ENCODE results near the gene SMURF2. TPM values are rescaled to one million over a fixed set of nuclear protein-coding genes. Genes with fewer than 3 reads are reported as not detected.

SMURF2 gene
- total and polyA plus RNA-seq, 2 experiments from 2014 or later, result 17.1 to 31.3 TPM

DNA sequence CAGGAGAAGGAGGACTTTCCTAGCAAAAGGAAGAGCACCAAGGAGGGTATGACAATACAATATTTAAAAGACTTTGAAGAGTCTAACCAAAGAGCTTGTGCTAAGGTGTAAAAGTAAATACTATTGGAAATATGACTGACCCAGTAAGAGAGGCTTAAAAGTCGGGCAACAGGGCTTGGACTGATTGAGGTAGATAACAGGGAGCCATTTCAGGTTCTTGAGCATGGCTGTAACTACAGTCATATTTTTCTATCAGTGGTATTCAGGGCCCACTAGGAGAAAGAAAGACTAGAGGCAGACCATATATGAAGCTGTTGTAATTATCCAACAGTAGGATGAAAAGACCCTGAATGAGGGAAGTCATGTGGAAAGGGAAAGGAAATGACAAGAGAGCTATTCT, 62.3 kb downstream of the SMURF2 start:
- H3K9me3 ChIP-seq (ENCODE audit: low read depth), result no peaks in the 10 kb centered on the region
- peaks cover 15% of the 10 kb centered on the region for H4K20me1 ChIP-seq (ENCODE audit: insufficient read depth, poor library complexity, severe bottlenecking)
- H2AFZ ChIP-seq, result no peak overlapping the region
- peaks cover 55% of the 10 kb centered on the region for H3K79me2 ChIP-seq
- H3K4me1 ChIP-seq (ENCODE audit: insufficient read depth), result no peaks in the 10 kb centered on the region
- 83% methylated on average over 1 of the region's 1 CpG for WGBS (ENCODE audit: low lambda C conversion rate, missing lambda C conversion rate)
- H3K4me2 ChIP-seq, result no peak overlapping the region
- no peaks in the 10 kb centered on the region for H3K36me3 ChIP-seq (replicated peaks; ENCODE audit: insufficient read depth, low read depth)
- DNase-seq (ENCODE audit: low spot score), result no peak
- no peak overlapping the region for H3K4me3 ChIP-seq
- H3K27me3 ChIP-seq, result no peaks in the 10 kb centered on the region
- H3K9me2 ChIP-seq (replicated peaks; ENCODE audit: insufficient read depth), result no peaks in the 10 kb centered on the region
- TF ChIP-seq, protein P1, sequence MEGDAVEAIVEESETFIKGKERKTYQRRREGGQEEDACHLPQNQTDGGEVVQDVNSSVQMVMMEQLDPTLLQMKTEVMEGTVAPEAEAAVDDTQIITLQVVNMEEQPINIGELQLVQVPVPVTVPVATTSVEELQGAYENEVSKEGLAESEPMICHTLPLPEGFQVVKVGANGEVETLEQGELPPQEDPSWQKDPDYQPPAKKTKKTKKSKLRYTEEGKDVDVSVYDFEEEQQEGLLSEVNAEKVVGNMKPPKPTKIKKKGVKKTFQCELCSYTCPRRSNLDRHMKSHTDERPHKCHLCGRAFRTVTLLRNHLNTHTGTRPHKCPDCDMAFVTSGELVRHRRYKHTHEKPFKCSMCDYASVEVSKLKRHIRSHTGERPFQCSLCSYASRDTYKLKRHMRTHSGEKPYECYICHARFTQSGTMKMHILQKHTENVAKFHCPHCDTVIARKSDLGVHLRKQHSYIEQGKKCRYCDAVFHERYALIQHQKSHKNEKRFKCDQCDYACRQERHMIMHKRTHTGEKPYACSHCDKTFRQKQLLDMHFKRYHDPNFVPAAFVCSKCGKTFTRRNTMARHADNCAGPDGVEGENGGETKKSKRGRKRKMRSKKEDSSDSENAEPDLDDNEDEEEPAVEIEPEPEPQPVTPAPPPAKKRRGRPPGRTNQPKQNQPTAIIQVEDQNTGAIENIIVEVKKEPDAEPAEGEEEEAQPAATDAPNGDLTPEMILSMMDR (IDR thresholded peaks at IDR 0.05; ENCODE audit: poor library complexity), result no peak
- TF ChIP-seq EZH2 (IDR thresholded peaks at IDR 0.05; ENCODE audit: borderline replicate concordance) (no peak), EZH2phosphoT487 (IDR thresholded peaks at IDR 0.05; ENCODE audit: low read depth, severe bottlenecking, unreplicated experiment) (no peak)
- H3K27ac ChIP-seq, result no peak overlapping the region

DNA sequence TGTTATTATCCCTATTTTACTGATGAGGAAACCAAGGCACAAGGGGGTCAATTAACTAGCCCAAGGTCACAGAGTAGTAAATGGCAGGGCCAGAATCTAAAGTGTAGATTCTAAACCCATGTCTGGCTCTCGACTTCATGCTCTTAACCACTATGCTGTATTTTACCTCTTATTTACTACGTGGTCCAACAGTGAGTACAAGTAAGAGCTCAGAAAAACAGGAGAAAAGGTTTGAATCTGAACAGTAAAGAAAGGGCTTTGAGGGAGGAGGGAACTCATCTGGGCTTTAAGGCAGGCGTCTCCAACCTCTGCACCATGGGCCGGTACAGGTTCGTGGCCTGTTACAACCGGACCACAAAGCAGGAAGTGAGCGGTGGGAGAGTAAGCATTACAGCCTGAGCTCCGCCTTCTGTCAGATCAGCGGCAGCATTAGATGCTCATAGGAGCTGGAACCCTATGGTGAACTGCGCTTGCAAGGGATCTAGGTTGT, 62.9 kb downstream of the SMURF2 start:
- no peak for TF ChIP-seq EZH2 (IDR thresholded peaks at IDR 0.05; ENCODE audit: borderline replicate concordance)
- TF ChIP-seq, protein P1 (IDR thresholded peaks at IDR 0.05; ENCODE audit: poor library complexity), result no peak
- no peak for TF ChIP-seq EZH2phosphoT487 (IDR thresholded peaks at IDR 0.05; ENCODE audit: low read depth, severe bottlenecking, unreplicated experiment)
- H3K79me2 ChIP-seq, result peaks cover 52% of the 10 kb centered on the region
- H3K36me3 ChIP-seq (replicated peaks; ENCODE audit: insufficient read depth, low read depth), result no peaks in the 10 kb centered on the region
- H3K27ac ChIP-seq, result no peak overlapping the region
- H4K20me1 ChIP-seq (ENCODE audit: insufficient read depth, poor library complexity, severe bottlenecking), result peaks cover 15% of the 10 kb centered on the region
- no peaks in the 10 kb centered on the region for H3K9me3 ChIP-seq (ENCODE audit: low read depth)
- H3K9me2 ChIP-seq (replicated peaks; ENCODE audit: insufficient read depth), result no peaks in the 10 kb centered on the region
- H3K27me3 ChIP-seq, result no peaks in the 10 kb centered on the region
- no peak overlapping the region for H2AFZ ChIP-seq
- no peaks in the 10 kb centered on the region for H3K4me1 ChIP-seq (ENCODE audit: insufficient read depth)
- DNase-seq (ENCODE audit: low spot score), result no peak
- no peak overlapping the region for H3K4me3 ChIP-seq
- H3K4me2 ChIP-seq, result no peak overlapping the region
- 94% methylated on average over 10 of the region's 10 CpGs for WGBS (ENCODE audit: low lambda C conversion rate, missing lambda C conversion rate)

DNA sequence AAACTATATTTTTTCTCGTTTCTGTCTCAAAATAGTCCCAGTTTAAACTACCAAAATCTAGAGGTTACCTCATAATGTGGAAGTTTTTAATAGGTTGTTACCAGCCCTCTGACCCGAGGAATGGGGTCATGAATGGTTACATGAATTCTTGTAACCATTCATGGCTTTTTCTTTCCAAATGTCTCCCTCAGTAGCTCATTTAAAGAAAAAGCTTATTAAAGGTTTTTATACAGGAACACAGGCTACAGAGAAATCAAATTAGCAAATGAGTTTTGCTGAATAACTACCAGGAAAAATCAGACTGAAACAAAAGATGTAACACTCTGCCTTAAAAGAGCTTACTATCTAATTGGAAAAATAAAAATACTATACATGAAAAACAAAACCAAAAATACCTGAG, 63.4 kb downstream of the SMURF2 start:
- H3K4me2 ChIP-seq, result no peak overlapping the region
- DNase-seq (ENCODE audit: low spot score), result no peak
- WGBS (ENCODE audit: low lambda C conversion rate, missing lambda C conversion rate), result 93% methylated on average over 2 of the region's 2 CpGs
- H3K27me3 ChIP-seq, result no peaks in the 10 kb centered on the region
- no peaks in the 10 kb centered on the region for H3K4me1 ChIP-seq (ENCODE audit: insufficient read depth)
- H3K27ac ChIP-seq, result no peak overlapping the region
- peaks cover 47% of the 10 kb centered on the region for H3K79me2 ChIP-seq
- no peaks in the 10 kb centered on the region for H3K9me3 ChIP-seq (ENCODE audit: low read depth)
- H3K4me3 ChIP-seq, result no peak overlapping the region
- H2AFZ ChIP-seq, result no peak overlapping the region
- H3K9me2 ChIP-seq (replicated peaks; ENCODE audit: insufficient read depth), result no peaks in the 10 kb centered on the region
- H4K20me1 ChIP-seq (ENCODE audit: insufficient read depth, poor library complexity, severe bottlenecking), result peaks cover 15% of the 10 kb centered on the region
- TF ChIP-seq, protein P1 (IDR thresholded peaks at IDR 0.05; ENCODE audit: poor library complexity), result no peak
- no peak for TF ChIP-seq EZH2phosphoT487 (IDR thresholded peaks at IDR 0.05; ENCODE audit: low read depth, severe bottlenecking, unreplicated experiment)
- no peak for TF ChIP-seq EZH2 (IDR thresholded peaks at IDR 0.05; ENCODE audit: borderline replicate concordance)
- H3K36me3 ChIP-seq (replicated peaks; ENCODE audit: insufficient read depth, low read depth), result no peaks in the 10 kb centered on the region

DNA sequence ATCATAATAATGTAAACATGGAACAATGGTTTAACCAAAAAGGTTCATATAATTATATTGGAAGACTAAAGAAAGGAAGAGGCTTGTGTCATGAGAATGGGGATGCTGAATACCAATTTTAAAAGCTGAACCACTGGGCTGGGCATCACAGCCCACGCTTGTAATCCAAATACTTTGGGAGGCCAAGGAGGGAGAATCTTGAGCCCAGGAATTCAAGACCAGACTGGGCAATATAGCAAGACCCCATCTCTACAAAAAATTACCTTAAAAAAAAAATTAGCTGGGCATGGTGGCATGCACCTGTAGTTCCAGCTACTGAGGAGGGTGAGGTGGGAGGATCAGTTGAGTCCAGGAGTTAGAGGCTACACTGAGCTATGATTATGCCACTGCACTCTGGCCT, 65.1 kb downstream of the SMURF2 start:
- no peaks in the 10 kb centered on the region for H3K9me3 ChIP-seq (ENCODE audit: low read depth)
- H3K79me2 ChIP-seq, result peaks cover 33% of the 10 kb centered on the region
- no peak for DNase-seq (ENCODE audit: low spot score)
- H2AFZ ChIP-seq, result no peak overlapping the region
- H3K4me1 ChIP-seq (ENCODE audit: insufficient read depth), result no peaks in the 10 kb centered on the region
- no peak overlapping the region for H3K4me3 ChIP-seq
- H3K27ac ChIP-seq, result no peak overlapping the region
- H3K27me3 ChIP-seq, result no peaks in the 10 kb centered on the region
- WGBS (ENCODE audit: low lambda C conversion rate, missing lambda C conversion rate), result 100% methylated on average over 1 of the region's 1 CpG
- no peaks in the 10 kb centered on the region for H3K36me3 ChIP-seq (replicated peaks; ENCODE audit: insufficient read depth, low read depth)
- no peak overlapping the region for H3K4me2 ChIP-seq
- peaks cover 11% of the 10 kb centered on the region for H4K20me1 ChIP-seq (ENCODE audit: insufficient read depth, poor library complexity, severe bottlenecking)
- no peaks in the 10 kb centered on the region for H3K9me2 ChIP-seq (replicated peaks; ENCODE audit: insufficient read depth)
- no peak for TF ChIP-seq EZH2 (IDR thresholded peaks at IDR 0.05; ENCODE audit: borderline replicate concordance)
- TF ChIP-seq, protein P1 (IDR thresholded peaks at IDR 0.05; ENCODE audit: poor library complexity), result no peak
- TF ChIP-seq EZH2phosphoT487 (IDR thresholded peaks at IDR 0.05; ENCODE audit: low read depth, severe bottlenecking, unreplicated experiment), result no peak

Measured in hepatocyte (in vitro differentiated cells).